Caco-2 (cell line): Measurements from ENCODE around the gene CACNB1. TPM values are rescaled to one million over a fixed set of nuclear protein-coding genes. Genes with fewer than 3 reads are reported as not detected.
A peak's percentile ranks its signal among the peaks of the same experiment; 100 is the strongest.

Experiments used
- BruUV-seq: library from RNA; stranded (reverse); fragments of 400-500 nt; replicated peaks from 2 replicates; lab custom pipeline; 2021; lab: Mats Ljungman, UMichigan
- CTCF ChIA-PET: fragments of 300-600 bp; sonication (Branson Sonifier 250); formaldehyde crosslinking; loops from one replicate; lab custom pipeline; 2022; ENCODE audit warnings: antibody characterized with exemption; lab: Charles Lee
- POLR2A ChIA-PET: fragments of 300-600 bp; sonication (Branson Sonifier 250); formaldehyde crosslinking; loops from one replicate; lab custom pipeline; 2022; ENCODE audit warnings: antibody characterized with exemption; lab: Charles Lee
- DNase-seq, 2 experiments: peaks; one replicate each; pipeline versions ENCODE4 v3.0.0 to v3.0.0-alpha.2; 2020 to 2022
- H3K27me3 ChIP-seq: replicated peaks from 2 replicates; pipeline ENCODE4 v1.6.0; 2011; ENCODE audit warnings: low read length; ENCODE audit not compliant: control insufficient read depth, insufficient read depth
- H3K36me3 ChIP-seq: 2 replicates; pipeline ENCODE4 v1.5.1; 2011; ENCODE audit warnings: low read length; ENCODE audit not compliant: control insufficient read depth, insufficient read depth
- H3K4me1 ChIP-seq: fragments of 250-450 bp; sonication (Bioruptor Pico); 2 replicates; pipeline ENCODE4 v1.5.1; 2020; ENCODE audit warnings: mild to moderate bottlenecking
- H3K4me3 ChIP-seq: 2 replicates; pipeline ENCODE4 v1.5.1; 2011; ENCODE audit warnings: low read depth, mild to moderate bottlenecking, control low read depth, low read length
- H3K9me3 ChIP-seq: fragments of 250-450 bp; sonication (Bioruptor Pico); 2 replicates; pipeline ENCODE4 v1.5.1; 2020; ENCODE audit warnings: mild to moderate bottlenecking, moderate library complexity
- H3K27ac Mint-ChIP-seq: one replicate; pipeline ENCODE4 v1.8.0; 2022; ENCODE audit warnings: mixed read lengths; ENCODE audit not compliant: unreplicated experiment
- H3K27me3 Mint-ChIP-seq: one replicate; pipeline ENCODE4 v1.8.0; 2022; ENCODE audit warnings: mixed read lengths; ENCODE audit not compliant: insufficient read depth, unreplicated experiment
- H3K36me3 Mint-ChIP-seq: one replicate; pipeline ENCODE4 v1.8.0; 2022; ENCODE audit warnings: mild to moderate bottlenecking, mixed read lengths; ENCODE audit not compliant: insufficient read depth, unreplicated experiment
- H3K4me1 Mint-ChIP-seq: one replicate; pipeline ENCODE4 v1.8.0; 2022; ENCODE audit warnings: low read depth, mixed read lengths; ENCODE audit not compliant: unreplicated experiment
- H3K4me3 Mint-ChIP-seq: one replicate; pipeline ENCODE4 v1.8.0; 2022; ENCODE audit warnings: mild to moderate bottlenecking, moderate library complexity, mixed read lengths; ENCODE audit not compliant: unreplicated experiment
- H3K9me3 Mint-ChIP-seq: one replicate; pipeline ENCODE4 v1.8.0; 2022; ENCODE audit warnings: mixed read lengths; ENCODE audit not compliant: unreplicated experiment
- CTCF ChIP-seq, 2 experiments: fragments of 200-600 bp in 1 of 2; IDR thresholded peaks; 1 replicate in 1 of 2; 2 replicates in 1 of 2; pipeline versions ENCODE4 v1.5.1 to v1.8.0; 2011 to 2022; ENCODE audit warnings: antibody characterized with exemption in 1 of 2, control low read depth in 1 of 2, inconsistent platforms in 1 of 2, low read depth in 1 of 2, low read length in 1 of 2, mild to moderate bottlenecking in 1 of 2, moderate library complexity in 1 of 2; ENCODE audit not compliant: insufficient read depth in 1 of 2, severe bottlenecking in 1 of 2, unreplicated experiment in 1 of 2
- intact Hi-C: fragments of 100-400 bp; cut with micrococcal nuclease; formaldehyde crosslinking; loops from one replicate; pipeline ENCODE4 v1.10.0; 2022; ENCODE audit not compliant: unreplicated experiment
- total RNA-seq: library from RNA; stranded (reverse); gene quantifications from 2 replicates; pipeline ENCODE4 v1.2.3, GENCODE V29; 2022

The CACNB1 gene
- total RNA-seq, 1 experiment from 2014 or later, result 7.0 TPM

- intact Hi-C loops, result no loop called here
- no TSS peak for BruUV-seq
- H3K9me3 Mint-ChIP-seq, result no peaks in the 10 kb centered on the region
- H3K27me3 Mint-ChIP-seq, result no peaks in the 10 kb centered on the region
- no peak for TF ChIP-seq CTCF (IDR thresholded peaks at IDR 0.05; ENCODE audit: insufficient read depth in 1 of 2, low read depth in 1 of 2, low read length in 1 of 2, severe bottlenecking in 1 of 2, unreplicated experiment in 1 of 2)
- Histone ChIP-seq H3K4me3 (no peak overlapping the region), H3K36me3 (no peaks in the 10 kb centered on the region), H3K27me3 (no peaks in the 10 kb centered on the region), H3K4me1 (peaks cover 10% of the 10 kb centered on the region; the same call in 1 of the 2 replicates), H3K9me3 (no peaks in the 10 kb centered on the region)
- no peak overlapping the region for H3K27ac Mint-ChIP-seq
- ChIA-PET POLR2A (interaction anchor here (0.5 kb wide), 1 partner anchor 212 kb away, joined by 3 read pairs; no protein-coding TSS in a partner anchor), CTCF (interaction anchor here (1.0 to 1.3 kb wide), 3 partner anchors 14 to 30 kb away, joined by 3 to 4 read pairs (median 3); no protein-coding TSS in a partner anchor)
- peaks cover 6% of the 10 kb centered on the region for H3K4me1 Mint-ChIP-seq
- DNase-seq, result no peak
- no peak overlapping the region for H3K4me3 Mint-ChIP-seq
- H3K36me3 Mint-ChIP-seq, result peaks cover 6% of the 10 kb centered on the region
These were observed 2.4 kb downstream of the CACNB1 start for GRCh38 chr17:39194985-39195524.

GRCh38 chr17:39194089-39194984, 3.1 kb downstream of the CACNB1 start:
- H3K4me3 Mint-ChIP-seq, result no peak overlapping the region
- H3K27me3 Mint-ChIP-seq, result no peaks in the 10 kb centered on the region
- ChIA-PET CTCF (interaction anchor here (1.0 to 1.3 kb wide), 3 partner anchors 14 to 30 kb away, joined by 3 to 4 read pairs (median 3); no protein-coding TSS in a partner anchor), POLR2A (no interaction called here)
- no peaks in the 10 kb centered on the region for H3K36me3 ChIP-seq
- no peaks in the 10 kb centered on the region for H3K9me3 ChIP-seq
- H3K9me3 Mint-ChIP-seq, result no peaks in the 10 kb centered on the region
- H3K4me3 ChIP-seq, result no peak overlapping the region
- H3K27ac Mint-ChIP-seq, result no peak overlapping the region
- no TSS peak for BruUV-seq
- no peaks in the 10 kb centered on the region for H3K36me3 Mint-ChIP-seq
- intact Hi-C loops, result no loop called here
- peak; percentile 59 to 62 for DNase-seq
- TF ChIP-seq CTCF (IDR thresholded peaks at IDR 0.05; ENCODE audit: insufficient read depth in 1 of 2, low read depth in 1 of 2, low read length in 1 of 2, severe bottlenecking in 1 of 2, unreplicated experiment in 1 of 2), result peak in 1 of 2 experiments; percentile 68
- H3K27me3 ChIP-seq, result no peaks in the 10 kb centered on the region
- H3K4me1 Mint-ChIP-seq, result no peaks in the 10 kb centered on the region
- H3K4me1 ChIP-seq, result peaks cover 10% of the 10 kb centered on the region; the same call in 1 of the 2 replicates

DNA sequence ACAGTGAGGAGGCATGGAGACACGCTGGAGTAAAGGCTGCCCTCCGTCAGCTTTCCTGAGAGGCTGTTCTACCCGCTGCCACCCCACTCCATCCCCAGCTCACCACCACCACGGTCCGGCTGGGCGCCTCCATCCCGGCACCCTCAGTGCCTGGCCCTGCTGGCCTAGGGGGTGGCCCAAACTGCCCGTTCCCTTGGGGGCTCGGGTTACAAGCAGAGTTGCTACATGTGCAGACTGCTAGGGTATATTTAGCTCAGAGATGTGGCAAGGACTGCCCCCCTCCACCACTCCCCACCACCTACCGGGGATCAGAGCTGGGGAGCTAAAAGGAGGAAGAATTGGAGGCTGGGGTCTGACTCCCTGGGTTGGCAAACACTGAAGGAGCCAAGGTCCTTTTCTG, 4.1 kb downstream of the CACNB1 start:
- intact Hi-C loops, result no loop called here
- no peak overlapping the region for H3K4me3 Mint-ChIP-seq
- Histone ChIP-seq H3K36me3 (no peaks in the 10 kb centered on the region), H3K4me3 (no peak overlapping the region), H3K27me3 (no peaks in the 10 kb centered on the region), H3K4me1 (peaks cover 10% of the 10 kb centered on the region; the same call in 1 of the 2 replicates), H3K9me3 (no peaks in the 10 kb centered on the region)
- H3K27ac Mint-ChIP-seq, result no peak overlapping the region
- no peaks in the 10 kb centered on the region for H3K9me3 Mint-ChIP-seq
- ChIA-PET POLR2A (no interaction called here), CTCF (no interaction called here)
- DNase-seq, result no peak
- no peaks in the 10 kb centered on the region for H3K4me1 Mint-ChIP-seq
- H3K36me3 Mint-ChIP-seq, result no peaks in the 10 kb centered on the region
- BruUV-seq, result no TSS peak
- no peak for TF ChIP-seq CTCF (IDR thresholded peaks at IDR 0.05; ENCODE audit: insufficient read depth in 1 of 2, low read depth in 1 of 2, low read length in 1 of 2, severe bottlenecking in 1 of 2, unreplicated experiment in 1 of 2)
- H3K27me3 Mint-ChIP-seq, result no peaks in the 10 kb centered on the region
